Sigmoid colon (tissue), 7 donors: Measurements from ENCODE around the gene TGFBR2. TPM values are rescaled to one million over a fixed set of nuclear protein-coding genes. Genes with fewer than 3 reads are reported as not detected.

Experiments used
- DNase-seq: peaks from one replicate; pipeline ENCODE4 v3.0.0-alpha.2; 2019
- H3K27ac ChIP-seq, 4 donors: fragments of 200-600 bp; sonication (generic); one replicate each; pipeline ENCODE4 v1.5.1; 2016 to 2019; ENCODE audit warnings: mild to moderate bottlenecking in 1 of 4
- H3K27me3 ChIP-seq, 3 donors: fragments of 200-600 bp; sonication (generic); one replicate each; pipeline ENCODE4 v1.5.1; 2019; ENCODE audit warnings: mild to moderate bottlenecking in 1 of 3
- H3K36me3 ChIP-seq, 4 donors: fragments of 200-600 bp; sonication (generic); one replicate each; pipeline ENCODE4 v1.5.1; 2016 to 2019
- H3K4me1 ChIP-seq, 4 donors: fragments of 200-600 bp; sonication (generic); one replicate each; pipeline ENCODE4 v1.5.1; 2017 to 2019
- H3K4me3 ChIP-seq, 4 donors: fragments of 200-600 bp; sonication (generic); one replicate each; pipeline ENCODE4 v1.5.1; 2017 to 2019; ENCODE audit warnings: mild to moderate bottlenecking in 2 of 4, moderate library complexity in 1 of 4
- H3K9me3 ChIP-seq, 4 donors: fragments of 200-600 bp in 3 of 4; sonication (generic) in 3 of 4; one replicate each; pipeline versions ENCODE4 v1.5.1 to v1.6.1; 2013 to 2019
- EP300 ChIP-seq, 4 donors: sonication (generic); formaldehyde crosslinking; IDR thresholded peaks; one replicate each; pipeline ENCODE4 v1.6.1; 2017; ENCODE audit warnings: antibody characterized with exemption in 4 of 4
- POLR2A ChIP-seq, 2 donors: fragments of 450-650 bp; IDR thresholded peaks; one replicate each; pipeline ENCODE4 v1.6.1; 2016; ENCODE audit warnings: antibody characterized with exemption in 2 of 2, mild to moderate bottlenecking in 2 of 2, moderate library complexity in 2 of 2
- POLR2AphosphoS5 ChIP-seq, 4 donors: sonication (generic); formaldehyde crosslinking; IDR thresholded peaks; one replicate each; pipeline ENCODE4 v1.6.1; 2017; ENCODE audit warnings: antibody characterized with exemption in 4 of 4
- WGBS, 2 donors: extraction: QIAGEN DNeasy Blood & Tissue Kit; methylation state at CpG; one replicate each; pipeline ENCODE4 v1.1.7; 2013; 5-methylcytosine and 5-hydroxymethylcytosine counted together
- intact Hi-C: fragments of 100-400 bp; cut with DNase I; formaldehyde crosslinking; loops from one replicate; pipeline ENCODE4 v1.15.1; 2023
- polyA plus RNA-seq, 3 donors: library from polyadenylated mRNA; stranded (reverse); fragments of 200-250 nt; gene quantifications; one replicate each; pipeline ENCODE4 v1.2.3, GENCODE V29; 2013
- total RNA-seq, 4 donors: library from RNA; depleted of rRNA; stranded (reverse); fragments of >200 nt; gene quantifications; one replicate each; pipeline ENCODE4 v1.1.0, GENCODE V29; 2016
- TF ChIP-seq, protein P1 (sequence below), 4 experiments: fragments of 450-650 bp in 3 of 4; fragments of 200-600 bp in 1 of 4; IDR thresholded peaks; one replicate each; pipeline ENCODE4 v1.5.1; 2016 to 2019; ENCODE audit warnings: antibody characterized with exemption in 4 of 4, mild to moderate bottlenecking in 3 of 4, moderate library complexity in 2 of 4
- donor health status: healthy with polysubstance abuse.
- donor health status: Bipolar disorder and iron deficiency.
- donor health status: healthy.

Gene TGFBR2
- total and polyA plus RNA-seq, 7 donors: 9.9 to 243 (median 215) TPM

DNA sequence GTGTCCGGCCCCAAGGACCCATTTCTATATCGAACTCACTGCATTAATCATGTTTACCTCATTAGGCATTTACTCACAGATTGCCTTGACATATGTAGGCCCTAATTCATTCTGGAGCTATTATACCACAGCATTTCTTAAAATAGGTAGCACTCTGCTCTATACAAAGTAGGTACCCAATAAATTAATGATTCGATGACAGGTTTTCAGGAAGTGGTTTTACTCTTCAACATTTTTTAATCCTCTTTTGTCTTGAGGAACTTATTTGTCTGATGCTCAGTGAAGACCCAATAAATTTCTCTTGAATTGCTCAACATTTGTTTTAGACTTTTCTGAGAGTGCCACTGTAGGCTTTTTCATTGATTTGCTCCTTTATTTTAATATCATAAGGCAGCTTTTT lies 12.1 kb downstream of the TGFBR2 start:
- intact Hi-C loops: no loop called here
- TF ChIP-seq POLR2A (IDR thresholded peaks at IDR 0.05): no peak
- TF ChIP-seq POLR2AphosphoS5 (IDR thresholded peaks at IDR 0.05): no peak
- no peak for TF ChIP-seq EP300 (IDR thresholded peaks at IDR 0.05)
- TF ChIP-seq, protein P1, sequence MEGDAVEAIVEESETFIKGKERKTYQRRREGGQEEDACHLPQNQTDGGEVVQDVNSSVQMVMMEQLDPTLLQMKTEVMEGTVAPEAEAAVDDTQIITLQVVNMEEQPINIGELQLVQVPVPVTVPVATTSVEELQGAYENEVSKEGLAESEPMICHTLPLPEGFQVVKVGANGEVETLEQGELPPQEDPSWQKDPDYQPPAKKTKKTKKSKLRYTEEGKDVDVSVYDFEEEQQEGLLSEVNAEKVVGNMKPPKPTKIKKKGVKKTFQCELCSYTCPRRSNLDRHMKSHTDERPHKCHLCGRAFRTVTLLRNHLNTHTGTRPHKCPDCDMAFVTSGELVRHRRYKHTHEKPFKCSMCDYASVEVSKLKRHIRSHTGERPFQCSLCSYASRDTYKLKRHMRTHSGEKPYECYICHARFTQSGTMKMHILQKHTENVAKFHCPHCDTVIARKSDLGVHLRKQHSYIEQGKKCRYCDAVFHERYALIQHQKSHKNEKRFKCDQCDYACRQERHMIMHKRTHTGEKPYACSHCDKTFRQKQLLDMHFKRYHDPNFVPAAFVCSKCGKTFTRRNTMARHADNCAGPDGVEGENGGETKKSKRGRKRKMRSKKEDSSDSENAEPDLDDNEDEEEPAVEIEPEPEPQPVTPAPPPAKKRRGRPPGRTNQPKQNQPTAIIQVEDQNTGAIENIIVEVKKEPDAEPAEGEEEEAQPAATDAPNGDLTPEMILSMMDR (IDR thresholded peaks at IDR 0.05): no peak
- peak overlapping the region in 2 of 4 donors; percentile 16 to 38 for H3K27ac ChIP-seq
- no peak overlapping the region for H3K4me3 ChIP-seq
- H3K4me1 ChIP-seq: peaks cover 0 to 98% (median 88%) of the 10 kb centered on the region in 4 donors
- H3K9me3 ChIP-seq: no peaks in the 10 kb centered on the region
- DNase-seq: no peak
- 67 to 91% methylated on average over 3 of the region's 3 CpGs for WGBS, 2 donors
- peaks cover 0 to 5% (median 0%) of the 10 kb centered on the region in 4 donors for H3K36me3 ChIP-seq
- no peaks in the 10 kb centered on the region for H3K27me3 ChIP-seq

DNA sequence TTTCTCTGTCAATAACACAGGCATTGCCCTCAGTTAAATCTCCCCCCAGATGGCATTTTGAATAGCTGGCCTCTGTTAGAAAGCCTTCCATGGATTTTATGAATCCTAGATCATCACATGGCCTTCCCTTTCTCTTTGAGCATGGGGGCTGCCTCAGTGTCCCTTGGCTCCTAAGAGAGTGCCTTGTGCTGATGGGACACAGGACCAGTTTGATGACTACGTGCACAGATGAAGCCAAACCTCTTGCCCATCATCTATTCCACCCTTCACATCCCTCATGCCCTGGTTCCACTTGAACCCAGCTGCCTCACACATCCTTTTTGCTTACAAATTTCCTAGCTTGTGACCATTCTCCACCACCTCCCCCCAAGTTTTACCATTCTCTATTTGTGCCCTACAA lies 12.9 kb downstream of the TGFBR2 start:
- Histone ChIP-seq H3K4me3 (no peak overlapping the region), H3K9me3 (no peaks in the 10 kb centered on the region), H3K27me3 (no peaks in the 10 kb centered on the region), H3K27ac (peak overlapping the region in 2 of 4 donors; percentile 16 to 38), H3K36me3 (peaks cover 0 to 13% (median 0%) of the 10 kb centered on the region in 4 donors), H3K4me1 (peaks cover 0 to 95% (median 87%) of the 10 kb centered on the region in 4 donors)
- no peak for DNase-seq
- TF ChIP-seq POLR2A (IDR thresholded peaks at IDR 0.05): no peak
- TF ChIP-seq EP300 (IDR thresholded peaks at IDR 0.05): no peak
- TF ChIP-seq, protein P1 (IDR thresholded peaks at IDR 0.05): no peak
- no peak for TF ChIP-seq POLR2AphosphoS5 (IDR thresholded peaks at IDR 0.05)
- intact Hi-C loops: no loop called here
- 94 to 98% methylated on average over 1 of the region's 1 CpG for WGBS, 2 donors

DNA sequence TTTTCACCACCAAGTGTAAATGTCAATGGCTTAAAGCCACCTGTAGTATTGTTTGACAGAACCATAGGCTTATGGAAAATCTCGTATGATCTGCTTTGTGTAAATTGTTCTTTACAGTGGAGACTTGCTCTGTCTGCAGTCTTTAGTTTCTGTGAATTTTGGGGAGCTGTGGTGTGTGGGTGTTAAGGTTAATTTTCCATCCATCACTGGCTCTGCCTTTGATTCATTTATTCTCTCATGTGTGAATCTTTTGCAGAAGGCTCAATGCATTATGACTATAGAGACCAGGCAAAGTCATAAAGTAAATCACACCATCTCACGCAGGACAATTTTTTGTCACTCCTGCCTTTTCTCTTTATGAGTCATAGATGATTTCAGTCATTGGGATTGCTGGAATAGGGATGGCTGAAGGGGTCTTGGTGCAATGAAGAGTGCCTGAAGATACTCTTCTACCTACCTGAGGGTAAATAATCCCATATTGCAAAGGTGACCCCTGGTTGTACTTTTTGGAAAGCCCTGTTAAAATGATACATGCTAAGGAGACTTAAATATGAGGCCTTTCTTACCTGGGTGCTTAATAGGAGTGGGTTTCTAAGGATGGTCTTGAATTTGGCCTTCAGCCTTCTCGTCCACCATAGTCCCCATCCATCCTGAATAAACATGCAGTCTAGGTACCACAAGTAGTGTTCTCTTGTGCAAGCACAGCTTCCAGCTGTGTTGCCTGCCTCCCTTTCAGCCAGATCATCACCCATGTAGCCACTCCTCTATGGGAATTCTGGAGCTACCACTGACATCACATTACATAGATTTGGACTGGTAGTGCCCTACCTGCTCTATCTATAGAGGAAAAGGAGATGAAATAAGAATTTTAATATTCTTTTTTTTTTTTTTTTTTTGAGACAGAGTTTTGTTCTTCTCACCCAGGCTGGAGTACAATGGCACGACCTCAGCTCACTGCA lies 14.3 kb downstream of the TGFBR2 start:
- intact Hi-C loops: no loop called here

DNA sequence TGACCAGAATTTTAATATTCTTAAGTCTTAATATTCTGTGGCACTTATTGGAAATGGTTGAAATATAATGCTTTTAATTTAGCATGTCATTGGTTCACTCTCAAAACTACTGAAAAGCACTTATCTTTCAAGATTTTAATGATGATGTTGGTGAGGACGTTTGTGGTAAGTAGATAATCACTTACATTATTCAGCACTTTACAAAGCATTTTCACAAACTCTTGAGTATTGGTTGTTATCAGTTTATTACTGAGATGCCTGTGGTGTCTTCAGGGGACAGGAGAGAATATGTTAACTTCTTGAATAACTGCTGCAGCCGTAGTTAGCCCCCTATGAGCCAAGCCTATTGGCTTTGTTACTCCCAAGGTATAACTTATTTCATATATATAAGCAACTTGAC lies 15.2 kb downstream of the TGFBR2 start:
- Histone ChIP-seq H3K4me3 (no peak overlapping the region), H3K36me3 (peaks cover 0 to 14% (median 0%) of the 10 kb centered on the region in 4 donors), H3K9me3 (no peaks in the 10 kb centered on the region), H3K27me3 (no peaks in the 10 kb centered on the region), H3K27ac (peak overlapping the region in 3 of 4 donors; percentile 38 to 39 (median 38)), H3K4me1 (peaks cover 0 to 95% (median 85%) of the 10 kb centered on the region in 4 donors)
- WGBS, 2 donors: 55 to 64% methylated on average over 2 of the region's 2 CpGs
- intact Hi-C loops: no loop called here
- DNase-seq: no peak
- TF ChIP-seq POLR2A (IDR thresholded peaks at IDR 0.05) (no peak), EP300 (IDR thresholded peaks at IDR 0.05) (no peak), POLR2AphosphoS5 (IDR thresholded peaks at IDR 0.05) (no peak)
- TF ChIP-seq, protein P1 (IDR thresholded peaks at IDR 0.05): no peak

More for the DNA sequence above, 14.3 kb downstream of the TGFBR2 start:
- TF ChIP-seq POLR2AphosphoS5 (IDR thresholded peaks at IDR 0.05) (no peak), POLR2A (IDR thresholded peaks at IDR 0.05) (no peak), EP300 (IDR thresholded peaks at IDR 0.05) (no peak)
- TF ChIP-seq, protein P1 (IDR thresholded peaks at IDR 0.05): no peak
- H3K4me3 ChIP-seq: no peak overlapping the region
- H3K9me3 ChIP-seq: no peaks in the 10 kb centered on the region
- peak overlapping the region in 2 of 4 donors; percentile 38 for H3K27ac ChIP-seq
- 64 to 79% methylated on average over 4 of the region's 4 CpGs for WGBS, 2 donors
- H3K4me1 ChIP-seq: peaks cover 0 to 95% (median 85%) of the 10 kb centered on the region in 4 donors
- H3K27me3 ChIP-seq: no peaks in the 10 kb centered on the region
- peaks cover 0 to 14% (median 0%) of the 10 kb centered on the region in 4 donors for H3K36me3 ChIP-seq
- DNase-seq: no peak
